CD4-positive, alpha-beta T cell treated with Interleukin-2 at 100 ng/mL for 4 hours (primary cell): Measurements from ENCODE around the gene SLC33A1.

Experiments used
- DNase-seq: peaks from one replicate; pipeline ENCODE4 v3.0.0-alpha.2; 2020; ENCODE audit warnings: low spot score

The SLC33A1 gene

GRCh38 chr3:155790272-155790925 is 63.8 kb downstream of the SLC33A1 start:
- DNase-seq, result no peak

- DNase-seq, result no peak
Measured at GRCh38 chr3:155785662-155786295, 68.4 kb downstream of the SLC33A1 start.

GRCh38 chr3:155782390-155782953 is 71.8 kb downstream of the SLC33A1 start:
- no peak for DNase-seq

- DNase-seq, result no peak
Measured at GRCh38 chr3:155780291-155780690, 73.9 kb downstream of the SLC33A1 start.

- no peak for DNase-seq
Measured at GRCh38 chr3:155778462-155778861, 75.8 kb downstream of the SLC33A1 start.

GRCh38 chr3:155772801-155773200 is 81.4 kb downstream of the SLC33A1 start:
- no peak for DNase-seq

- no peak for DNase-seq
Measured at GRCh38 chr3:155771126-155771525, 83.1 kb downstream of the SLC33A1 start.
